ENCODE data around the gene RASAL1.

Gene RASAL1

DNA sequence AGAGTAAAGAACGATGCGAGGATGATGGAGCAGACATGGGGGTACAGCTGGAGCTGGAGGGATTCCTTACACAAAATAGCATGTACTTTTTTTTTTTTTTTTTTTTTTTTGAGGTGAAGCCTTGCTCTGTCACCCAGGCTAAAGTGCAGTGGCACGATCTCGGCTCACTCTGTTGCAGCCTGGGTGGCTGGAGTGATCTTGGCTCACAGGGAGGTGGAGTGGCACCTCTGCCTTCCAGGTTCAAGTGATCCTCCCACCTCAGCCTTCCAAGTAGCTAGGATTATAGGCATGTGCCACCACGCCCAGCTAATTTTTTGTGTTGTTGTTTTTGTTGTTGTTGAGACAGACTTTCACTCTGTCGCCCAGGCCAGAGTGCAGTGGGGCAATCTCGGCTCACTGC lies 5.1 kb upstream of the RASAL1 start:
- TF ChIP-seq, protein P1, sequence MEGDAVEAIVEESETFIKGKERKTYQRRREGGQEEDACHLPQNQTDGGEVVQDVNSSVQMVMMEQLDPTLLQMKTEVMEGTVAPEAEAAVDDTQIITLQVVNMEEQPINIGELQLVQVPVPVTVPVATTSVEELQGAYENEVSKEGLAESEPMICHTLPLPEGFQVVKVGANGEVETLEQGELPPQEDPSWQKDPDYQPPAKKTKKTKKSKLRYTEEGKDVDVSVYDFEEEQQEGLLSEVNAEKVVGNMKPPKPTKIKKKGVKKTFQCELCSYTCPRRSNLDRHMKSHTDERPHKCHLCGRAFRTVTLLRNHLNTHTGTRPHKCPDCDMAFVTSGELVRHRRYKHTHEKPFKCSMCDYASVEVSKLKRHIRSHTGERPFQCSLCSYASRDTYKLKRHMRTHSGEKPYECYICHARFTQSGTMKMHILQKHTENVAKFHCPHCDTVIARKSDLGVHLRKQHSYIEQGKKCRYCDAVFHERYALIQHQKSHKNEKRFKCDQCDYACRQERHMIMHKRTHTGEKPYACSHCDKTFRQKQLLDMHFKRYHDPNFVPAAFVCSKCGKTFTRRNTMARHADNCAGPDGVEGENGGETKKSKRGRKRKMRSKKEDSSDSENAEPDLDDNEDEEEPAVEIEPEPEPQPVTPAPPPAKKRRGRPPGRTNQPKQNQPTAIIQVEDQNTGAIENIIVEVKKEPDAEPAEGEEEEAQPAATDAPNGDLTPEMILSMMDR (IDR thresholded peaks at IDR 0.05): no peak
- DNase-seq: no peak
- Mint-ChIP-seq H3K4me3 (no peak overlapping the region), H3K27me3 (ENCODE audit: low read depth, poor library complexity) (peaks cover 34% of the 10 kb centered on the region), H3K4me1 (peaks cover 22% of the 10 kb centered on the region), H3K27ac (no peak overlapping the region), H3K36me3 (ENCODE audit: low read depth) (no peaks in the 10 kb centered on the region), H3K9me3 (no peaks in the 10 kb centered on the region)

DNA sequence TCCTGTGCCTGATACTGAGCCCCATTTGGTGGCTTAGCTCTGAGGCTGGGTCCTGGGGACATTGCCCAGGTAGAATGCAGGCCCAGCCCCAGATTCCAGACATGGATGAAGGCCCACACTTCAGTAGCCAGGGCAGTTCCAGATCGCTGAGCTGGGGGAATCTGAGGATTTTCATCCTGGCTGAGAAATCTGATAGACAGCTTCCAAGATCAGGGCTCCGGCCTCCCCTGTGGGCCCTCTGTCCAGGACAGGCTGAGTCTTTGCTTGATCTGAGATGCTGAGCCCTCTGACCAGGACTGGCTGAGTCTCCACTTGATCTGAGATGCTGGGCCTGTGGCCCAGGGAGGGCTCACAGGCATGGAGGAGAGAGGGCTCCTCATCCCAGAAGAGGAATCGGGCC lies 3.3 kb upstream of the RASAL1 start:
- no peak overlapping the region for H3K27ac Mint-ChIP-seq
- DNase-seq: peak; percentile 50
- H3K27me3 Mint-ChIP-seq (ENCODE audit: low read depth, poor library complexity): peaks cover 48% of the 10 kb centered on the region
- no peak overlapping the region for H3K4me3 Mint-ChIP-seq
- no peaks in the 10 kb centered on the region for H3K9me3 Mint-ChIP-seq
- H3K36me3 Mint-ChIP-seq (ENCODE audit: low read depth): no peaks in the 10 kb centered on the region
- peaks cover 16% of the 10 kb centered on the region for H3K4me1 Mint-ChIP-seq
- TF ChIP-seq, protein P1 (IDR thresholded peaks at IDR 0.05): no peak

DNA sequence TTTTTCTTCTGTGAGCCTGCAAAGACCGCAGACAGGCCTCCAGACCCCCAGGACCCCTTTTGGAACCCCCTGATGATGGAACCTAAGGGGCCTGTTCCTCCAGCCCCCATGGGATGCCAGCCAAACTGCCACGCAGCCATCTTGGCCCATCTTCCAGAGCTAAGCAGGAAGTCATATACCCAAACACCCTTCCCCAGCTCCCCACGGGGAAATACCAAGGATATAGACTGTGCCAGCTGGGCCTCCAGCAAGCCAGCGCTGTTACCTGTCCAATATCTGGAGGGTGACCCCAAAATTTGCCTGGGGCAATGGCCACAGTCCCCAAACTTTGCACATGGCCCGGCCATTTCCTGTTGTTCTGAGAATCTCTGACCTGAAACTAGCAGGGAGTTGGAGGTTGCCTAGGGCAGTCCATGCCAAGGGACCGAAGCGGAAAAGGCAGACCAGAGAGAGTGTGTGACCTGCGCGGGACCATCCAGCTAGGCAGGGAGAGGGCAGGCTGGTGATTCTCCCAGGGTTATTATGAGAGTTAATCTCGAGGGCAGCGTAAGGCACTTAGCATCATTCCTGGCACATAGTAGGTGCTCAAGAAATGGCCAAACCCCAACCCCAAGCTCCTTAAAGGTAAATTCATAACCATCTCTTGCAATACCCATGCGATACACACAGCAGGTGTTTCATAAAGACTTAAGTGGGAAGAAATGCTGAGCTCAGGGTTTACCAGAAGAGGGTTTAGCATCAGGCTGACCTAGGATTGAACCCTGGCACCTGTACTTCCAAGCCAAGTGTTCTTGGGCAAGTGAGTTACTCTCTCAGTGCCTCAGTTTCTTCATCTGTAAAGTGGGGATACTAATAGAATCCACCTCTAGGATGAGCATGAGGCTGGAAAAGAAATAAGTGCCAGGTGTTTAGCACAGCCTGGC lies 2.6 kb upstream of the RASAL1 start:
- no peak for DNase-seq
- no peaks in the 10 kb centered on the region for H3K9me3 Mint-ChIP-seq
- no peak overlapping the region for H3K4me3 Mint-ChIP-seq
- H3K4me1 Mint-ChIP-seq: peaks cover 16% of the 10 kb centered on the region
- H3K36me3 Mint-ChIP-seq (ENCODE audit: low read depth): no peaks in the 10 kb centered on the region
- TF ChIP-seq, protein P1 (IDR thresholded peaks at IDR 0.05): no peak
- H3K27me3 Mint-ChIP-seq (ENCODE audit: low read depth, poor library complexity): peaks cover 55% of the 10 kb centered on the region
- H3K27ac Mint-ChIP-seq: no peak overlapping the region

DNA sequence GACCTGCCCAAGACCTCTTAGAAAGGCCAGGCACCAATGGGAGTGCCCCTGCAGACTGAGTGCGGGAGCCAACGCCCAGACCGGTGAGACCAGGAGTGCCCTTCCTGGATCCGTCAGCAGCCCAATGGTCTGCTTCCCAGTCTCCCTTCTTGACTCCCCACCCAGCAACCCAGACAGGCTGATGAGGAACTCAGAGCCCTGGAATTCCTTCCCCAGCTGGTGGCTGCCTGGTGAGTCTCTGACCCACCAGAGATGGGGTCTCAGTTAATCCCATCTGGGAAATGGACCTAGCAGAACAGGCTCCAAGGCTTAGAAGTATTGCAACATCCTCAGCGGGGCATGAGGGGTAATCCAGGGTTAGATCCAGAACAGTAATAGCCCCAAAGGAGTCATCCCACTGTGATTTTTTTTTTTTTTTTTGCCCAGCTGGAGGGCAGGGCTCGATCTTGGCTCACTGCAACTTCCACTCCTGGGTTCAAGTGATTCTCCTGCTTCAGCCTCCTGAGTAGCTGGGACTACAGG lies 1.5 kb upstream of the RASAL1 start:
- Mint-ChIP-seq H3K36me3 (ENCODE audit: low read depth) (no peaks in the 10 kb centered on the region), H3K9me3 (no peaks in the 10 kb centered on the region), H3K27me3 (ENCODE audit: low read depth, poor library complexity) (peaks cover 63% of the 10 kb centered on the region), H3K27ac (no peak overlapping the region), H3K4me3 (no peak overlapping the region), H3K4me1 (peaks cover 14% of the 10 kb centered on the region)
- TF ChIP-seq, protein P1 (IDR thresholded peaks at IDR 0.05): no peak
- no peak for DNase-seq

DNA sequence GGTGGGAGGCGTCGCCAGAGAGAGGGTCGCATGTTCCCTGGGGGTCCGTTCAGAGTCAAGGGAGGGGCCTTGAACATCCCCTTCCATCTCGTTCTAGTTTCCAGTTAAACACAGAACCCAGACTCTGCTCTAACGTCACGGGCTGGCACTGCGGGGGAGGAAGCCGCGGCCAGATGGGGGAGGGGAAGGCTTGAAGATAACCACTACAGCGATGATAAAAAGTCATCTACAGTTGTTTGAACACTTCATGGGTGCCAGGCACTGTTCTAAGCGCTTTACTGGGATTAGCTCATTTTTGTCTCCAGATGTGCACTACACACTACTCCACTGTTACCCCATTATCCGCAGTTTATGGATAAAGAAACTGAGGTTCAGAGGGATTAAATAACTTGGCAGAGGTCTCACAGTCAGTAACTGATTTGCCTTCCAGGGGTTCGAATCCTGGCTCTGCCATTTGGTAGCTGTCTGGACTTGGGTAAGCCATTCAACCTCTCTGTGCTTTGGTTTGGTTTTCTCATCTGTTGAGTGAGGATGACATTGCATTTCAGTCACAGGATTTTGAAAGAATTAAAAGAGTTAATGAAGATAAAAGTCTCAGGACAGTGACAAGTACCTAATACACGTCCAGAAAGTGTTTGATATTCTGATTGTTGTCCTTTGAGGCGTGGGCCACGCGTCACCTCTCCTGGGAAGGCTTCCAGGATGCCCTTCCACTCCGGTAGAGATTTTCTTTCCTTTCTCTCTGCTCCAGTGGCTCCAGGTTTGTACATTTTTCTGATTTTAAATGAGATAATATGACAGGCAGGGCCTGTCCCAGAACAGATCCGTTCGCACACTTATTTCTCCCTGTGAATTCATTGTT lies 798 bp upstream of the RASAL1 start:
- no peaks in the 10 kb centered on the region for H3K36me3 Mint-ChIP-seq (ENCODE audit: low read depth)
- no peak for DNase-seq
- TF ChIP-seq, protein P1 (IDR thresholded peaks at IDR 0.05): no peak
- H3K4me3 Mint-ChIP-seq: peak overlapping the region; percentile 50
- H3K4me1 Mint-ChIP-seq: peaks cover 12% of the 10 kb centered on the region
- no peak overlapping the region for H3K27ac Mint-ChIP-seq
- H3K27me3 Mint-ChIP-seq (ENCODE audit: low read depth, poor library complexity): peaks cover 68% of the 10 kb centered on the region
- H3K9me3 Mint-ChIP-seq: no peaks in the 10 kb centered on the region
